ENCODE results near the gene GADD45GIP1.
"Not testable (repeated sequence)": the region's sequence is repeated elsewhere in the genome, so short reads cannot be mapped to it uniquely, and the experiment has no call there.

GADD45GIP1 gene

DNA sequence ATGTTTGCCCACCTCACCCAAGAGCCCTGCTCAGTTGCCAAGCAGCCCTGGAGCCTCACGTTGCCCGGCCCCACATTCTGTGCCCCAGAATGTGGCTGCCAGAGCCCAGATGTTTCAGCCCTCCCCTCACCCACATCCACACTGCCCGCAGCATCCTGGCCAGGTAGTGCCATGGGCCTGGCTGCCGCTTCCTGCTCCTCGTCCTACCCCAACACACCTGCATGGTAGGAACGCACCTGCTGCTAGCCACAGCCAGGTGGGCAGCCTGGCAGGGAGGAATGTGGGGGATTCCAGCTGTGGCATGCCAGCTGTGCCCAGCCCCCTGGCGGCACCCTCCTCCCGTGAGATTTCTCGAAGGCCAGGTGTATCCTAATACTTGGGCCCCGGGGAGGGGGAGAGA, 30.8 kb upstream of the GADD45GIP1 start:
- DNase-seq = no peak

DNA sequence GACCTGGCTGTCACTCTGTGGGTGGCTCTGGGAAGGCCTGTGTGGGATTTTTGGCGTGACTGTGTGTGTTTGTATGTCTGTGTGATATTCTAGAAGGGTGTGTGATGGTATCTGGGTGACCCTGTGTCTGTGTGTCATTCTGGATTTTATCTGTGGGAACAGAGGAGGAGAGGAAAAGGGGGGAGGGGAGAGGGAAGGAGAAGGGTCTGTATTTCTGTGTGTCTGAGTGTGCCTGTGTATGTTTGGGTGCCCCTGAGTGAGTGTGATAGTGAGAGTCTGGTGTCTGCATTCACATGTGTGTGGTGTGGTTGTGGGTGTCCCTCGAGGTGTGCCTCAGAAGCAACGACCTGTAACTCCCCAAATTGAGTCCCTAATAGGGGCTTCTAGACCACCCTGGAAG, 30.2 kb upstream of the GADD45GIP1 start:
- DNase-seq = no peak

DNA sequence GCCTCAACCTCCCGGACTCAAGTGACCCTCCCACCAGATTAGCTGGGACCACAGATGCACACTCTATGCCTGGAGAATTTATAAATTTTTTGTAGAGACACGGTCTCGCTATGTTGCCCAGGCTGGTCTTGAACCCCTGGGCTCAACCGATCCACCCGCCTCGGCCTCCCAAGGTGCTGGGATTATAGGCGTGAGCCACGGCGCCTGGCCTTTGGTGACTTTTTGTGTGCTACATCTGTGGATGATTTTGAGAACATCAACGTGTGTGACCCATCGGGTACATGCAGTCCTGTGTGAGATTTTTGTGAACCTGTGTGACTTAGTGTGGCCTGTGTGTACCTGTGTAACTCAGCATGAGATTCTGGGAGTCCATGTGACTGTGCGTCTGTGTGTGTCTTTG, 29.7 kb upstream of the GADD45GIP1 start:
- DNase-seq = no peak

DNA sequence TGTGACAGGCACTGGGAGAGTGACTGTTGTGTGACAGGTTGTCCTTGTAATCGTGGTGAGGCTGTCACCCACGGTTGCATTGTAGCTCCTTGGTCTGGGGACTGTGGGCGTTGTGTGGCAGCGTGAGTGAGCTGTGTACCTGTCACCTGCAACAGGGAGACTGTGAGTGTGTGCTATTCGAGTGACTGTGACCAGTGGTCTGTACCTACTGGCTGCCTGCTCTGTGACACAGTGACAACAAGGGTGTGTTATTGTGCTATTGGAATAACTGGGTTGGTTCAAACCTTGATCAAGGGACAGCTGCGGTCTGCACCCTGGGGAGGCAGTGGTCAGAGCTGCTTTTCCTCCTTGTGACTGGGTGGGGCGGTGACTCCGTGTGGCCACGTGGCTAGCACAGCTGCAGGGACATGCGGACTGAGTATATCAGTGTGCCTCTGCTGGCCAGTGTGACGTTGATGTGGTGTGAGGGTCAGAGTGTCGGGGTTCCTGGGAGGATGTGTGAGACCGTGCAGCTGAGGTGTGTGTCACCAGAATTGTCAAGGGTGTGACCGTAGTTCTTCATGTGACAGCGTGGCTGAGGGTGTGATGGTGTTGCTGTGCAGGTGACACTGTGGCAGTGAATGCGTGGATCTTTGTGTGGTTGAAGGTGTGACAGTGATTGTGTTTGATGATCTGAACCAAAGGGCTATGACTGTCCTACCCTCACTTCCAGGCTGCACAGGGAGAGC, 28.2 kb upstream of the GADD45GIP1 start:
- DNase-seq = no peak

DNA sequence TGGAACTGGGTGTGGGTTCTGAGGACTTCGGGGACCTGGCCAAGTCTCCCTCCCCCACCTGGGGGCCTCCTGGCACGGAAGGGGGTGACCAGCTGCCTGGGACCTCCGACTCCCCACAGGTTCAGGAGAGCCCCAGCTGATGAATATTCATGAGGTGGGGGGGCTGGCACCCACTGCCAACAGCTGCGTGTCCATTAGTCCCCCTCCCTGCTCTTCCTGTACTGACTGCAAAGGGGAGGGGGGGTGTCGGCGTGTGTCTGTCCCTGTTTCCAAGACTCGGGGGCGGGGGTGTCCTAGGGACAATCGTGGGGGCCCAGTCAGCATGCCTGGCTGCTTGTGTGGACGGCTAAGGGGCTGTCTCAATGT, 27.6 kb upstream of the GADD45GIP1 start:
- no peak for DNase-seq

DNA sequence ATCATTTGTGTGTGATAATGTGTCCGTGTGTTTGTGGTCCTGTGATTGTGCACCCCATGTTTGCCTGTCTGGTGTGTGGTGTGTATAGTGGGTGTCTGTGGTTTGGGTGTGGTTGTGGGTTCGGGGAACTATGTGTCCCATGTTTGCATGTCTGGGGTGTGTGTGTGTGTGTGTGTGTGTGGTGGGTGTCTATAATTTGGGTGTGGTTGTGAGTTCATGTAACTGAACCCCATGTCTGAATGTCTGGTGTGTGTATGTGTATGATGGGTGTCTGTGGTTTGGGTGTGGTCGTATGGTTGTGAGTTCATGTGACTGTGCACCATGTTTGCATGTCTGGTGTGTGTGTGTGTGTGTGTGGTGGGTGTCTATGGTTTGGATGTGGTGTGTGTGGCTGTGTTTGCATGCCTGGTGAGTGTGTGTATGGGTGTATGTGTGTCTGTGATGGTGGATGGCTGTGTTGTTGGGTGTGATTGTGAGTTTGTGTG, 27.2 kb upstream of the GADD45GIP1 start:
- no peak for DNase-seq

DNA sequence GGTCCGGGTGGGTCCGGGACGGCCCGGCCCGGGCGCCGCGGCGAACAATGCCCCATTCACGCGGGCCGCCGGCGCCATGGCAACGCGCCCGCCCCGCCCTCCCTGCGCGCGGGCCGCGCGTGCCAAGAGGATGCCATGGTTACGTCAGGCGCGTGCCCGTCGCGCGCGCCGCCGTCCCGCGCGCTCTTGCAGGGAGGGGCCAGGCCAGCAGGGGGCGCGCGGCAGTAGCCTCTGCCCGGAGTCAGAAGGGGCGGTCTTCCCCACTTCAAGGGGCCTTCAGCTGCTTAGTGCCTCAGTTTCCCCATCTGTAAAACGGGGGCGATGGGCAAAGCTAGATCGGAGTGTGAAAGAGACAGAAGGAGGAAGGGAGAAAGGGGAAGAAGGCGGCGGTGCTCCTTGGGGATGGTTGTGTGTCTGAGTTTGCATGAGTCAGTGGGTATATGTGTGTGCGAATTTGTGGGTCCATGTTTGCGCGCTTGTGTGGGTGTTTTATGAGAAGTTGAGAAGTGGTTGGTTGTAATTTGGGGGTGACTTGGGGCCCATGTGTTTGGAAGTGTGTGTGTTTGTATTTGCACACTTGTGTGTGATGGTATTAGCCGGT, 26.6 kb upstream of the GADD45GIP1 start:
- DNase-seq = peak; percentile 85

DNA sequence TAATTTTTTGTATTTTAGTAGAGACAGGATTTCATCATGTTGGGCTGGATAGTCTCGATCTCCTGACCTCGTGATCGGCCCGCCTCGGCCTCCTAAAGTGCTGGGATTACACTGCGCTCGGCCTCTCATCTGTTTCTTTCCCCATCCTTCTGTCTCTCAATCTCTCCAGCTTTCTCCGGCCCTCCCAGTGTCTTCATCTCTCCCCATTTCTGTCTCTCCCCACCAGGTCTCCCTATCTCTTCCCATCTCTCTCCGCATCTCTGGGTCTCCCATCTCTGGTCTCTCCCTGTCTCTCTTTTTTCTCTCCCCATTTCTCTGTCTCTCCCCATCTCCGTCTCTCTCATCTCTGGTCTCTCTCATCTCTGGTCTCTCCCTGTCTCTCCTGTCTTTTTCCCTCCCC, 26.1 kb upstream of the GADD45GIP1 start:
- no peak for DNase-seq

DNA sequence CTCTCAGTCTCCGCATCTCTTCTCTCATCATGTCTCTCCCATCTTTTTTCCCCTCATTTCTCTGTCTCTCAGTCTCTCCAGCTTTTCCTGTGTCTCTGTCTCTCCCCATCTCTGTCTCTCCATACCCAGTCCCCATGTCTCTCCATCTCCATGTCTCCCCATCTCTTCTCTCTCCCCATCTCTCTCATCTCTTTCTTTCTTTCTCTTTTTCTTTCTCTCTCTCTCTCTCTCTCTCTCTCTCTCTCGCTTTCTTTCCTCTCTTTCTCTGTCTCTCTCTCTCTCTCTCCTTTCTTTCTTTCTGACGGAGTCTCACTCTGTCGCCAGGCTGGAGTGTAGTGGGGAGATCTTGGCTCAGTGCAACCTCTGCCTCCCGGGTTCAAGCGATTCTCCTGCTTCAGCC, 25.6 kb upstream of the GADD45GIP1 start:
- DNase-seq = no peak

DNA sequence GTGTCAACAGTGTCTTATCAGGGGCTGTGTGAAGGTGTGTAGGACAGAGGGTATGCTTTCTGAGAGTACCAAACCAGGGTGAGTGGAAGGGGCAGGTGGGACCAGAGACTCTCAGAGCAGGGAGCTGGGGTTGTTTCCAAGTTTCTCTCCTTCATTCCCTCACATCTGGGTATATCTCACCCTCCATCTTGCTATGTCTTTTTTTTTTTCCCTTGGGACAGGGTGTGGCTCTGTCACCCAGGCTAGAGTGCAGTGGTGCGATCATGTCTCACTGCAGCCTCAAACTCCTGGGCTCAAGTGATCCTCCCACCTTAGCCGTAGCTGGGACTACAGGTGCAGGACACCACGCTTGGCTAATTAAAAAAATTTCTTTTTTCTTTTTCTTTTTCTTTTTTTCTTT, 23.0 kb upstream of the GADD45GIP1 start:
- DNase-seq = no peak

DNA sequence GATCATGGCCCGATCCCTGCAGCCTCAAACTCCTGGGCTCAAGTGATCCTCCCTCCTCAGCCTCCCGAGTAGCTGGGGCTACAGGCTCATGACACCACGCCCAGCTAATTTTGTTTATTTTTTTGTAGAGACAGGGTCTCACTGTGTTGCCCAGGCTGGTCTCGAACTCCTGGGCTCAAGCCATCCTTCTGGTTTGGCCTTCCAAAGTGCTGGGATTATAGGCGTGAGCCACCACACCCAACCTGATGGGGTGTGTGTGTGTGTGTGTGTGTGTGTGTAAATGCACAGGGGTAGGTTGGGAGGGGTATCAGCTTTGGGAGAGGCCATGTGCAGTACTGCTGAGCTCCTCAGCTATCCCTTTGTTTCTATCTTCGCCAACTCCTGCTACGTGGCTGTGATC, 19.1 kb upstream of the GADD45GIP1 start:
- DNase-seq = not testable (repeated sequence)

DNA sequence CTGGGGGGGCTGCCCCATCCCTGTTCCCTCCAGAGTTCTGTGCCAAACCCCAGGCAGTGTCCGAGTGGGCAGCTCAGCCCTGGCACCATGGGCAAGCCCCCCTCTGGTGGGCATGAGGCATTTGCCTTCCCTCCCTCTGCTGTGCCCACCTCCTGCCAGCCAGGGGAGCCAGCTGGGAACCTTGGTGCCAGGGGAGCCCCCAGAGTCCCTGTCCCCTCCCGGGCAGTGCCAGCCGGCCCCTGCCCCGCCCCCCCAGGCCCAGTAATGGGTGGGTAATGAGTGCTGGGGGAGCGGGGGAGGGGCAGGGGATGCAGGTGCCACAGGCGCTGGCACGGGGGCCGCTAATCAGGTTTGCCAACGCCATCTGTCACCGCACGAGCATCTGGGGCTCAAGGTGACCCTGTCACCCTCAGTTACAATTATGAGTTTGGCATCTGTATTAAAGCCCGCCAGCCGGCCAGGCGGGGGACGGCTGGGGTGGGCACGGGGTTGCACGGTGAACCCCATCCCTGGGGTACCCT, 18.3 kb upstream of the GADD45GIP1 start:
- DNase-seq = no peak

DNA sequence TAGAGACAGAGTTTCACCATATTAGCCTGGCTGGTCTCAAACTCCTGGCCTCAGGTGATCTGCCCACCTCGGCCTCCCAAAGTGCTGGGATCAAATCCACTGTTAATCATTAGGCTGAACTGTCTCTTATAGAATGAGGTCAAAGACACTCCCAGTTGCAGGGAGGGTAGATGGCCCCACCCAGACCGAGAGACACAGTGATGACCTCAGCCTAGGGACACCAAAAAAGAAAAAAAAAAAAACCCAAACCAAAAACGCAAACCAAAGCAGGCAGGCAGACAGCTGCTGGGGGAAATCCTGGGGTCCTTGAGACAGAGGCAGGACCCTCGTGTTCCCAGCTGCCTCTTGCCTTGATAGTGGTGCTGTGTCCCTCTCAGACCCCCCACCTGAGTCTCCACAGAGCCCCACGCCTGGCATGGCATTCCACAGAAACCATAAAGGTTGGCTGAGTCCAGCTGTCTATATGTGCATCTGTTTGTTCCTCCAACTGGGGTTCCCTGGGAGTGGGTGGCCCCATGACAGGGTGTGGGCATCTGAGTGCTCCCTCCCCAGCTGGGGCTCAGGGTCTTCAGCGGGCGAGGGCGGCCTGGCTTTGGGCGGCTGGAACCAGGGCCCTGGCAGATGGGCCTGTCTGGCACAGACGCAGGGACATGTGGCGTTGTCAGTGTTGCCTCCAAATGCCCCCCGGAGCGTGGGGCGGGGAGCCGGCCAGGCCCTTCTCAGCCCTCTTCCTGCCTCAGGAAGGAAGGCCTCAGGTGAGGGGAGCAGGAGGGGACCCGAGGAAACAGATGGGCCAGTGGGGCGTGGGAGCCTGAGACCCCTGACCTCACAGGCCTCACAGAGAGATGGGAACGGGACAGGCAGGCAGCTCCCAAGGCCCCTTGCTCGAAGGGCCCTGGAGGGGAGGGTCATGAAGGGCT, 17.5 kb upstream of the GADD45GIP1 start:
- DNase-seq = no peak

DNA sequence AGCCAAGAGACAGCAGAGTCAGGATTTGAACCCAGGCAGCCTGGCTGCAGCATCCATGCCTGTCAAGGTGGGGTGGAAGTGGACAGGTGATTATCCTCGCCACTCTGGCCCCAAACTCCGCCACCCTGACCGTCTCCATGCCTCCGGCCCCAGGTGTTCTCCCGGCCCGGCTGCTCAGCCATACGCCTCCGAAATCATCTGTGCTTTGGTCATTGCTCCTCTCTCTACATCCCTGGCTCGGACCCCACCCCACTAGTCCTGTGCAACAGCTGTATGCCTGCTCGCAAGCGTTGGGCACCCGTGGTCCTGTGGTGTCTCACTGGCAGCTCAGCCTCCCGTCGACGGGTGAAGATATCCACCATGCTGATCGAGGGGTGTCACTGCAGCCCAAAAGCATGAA, 16.2 kb upstream of the GADD45GIP1 start:
- no peak for DNase-seq

DNA sequence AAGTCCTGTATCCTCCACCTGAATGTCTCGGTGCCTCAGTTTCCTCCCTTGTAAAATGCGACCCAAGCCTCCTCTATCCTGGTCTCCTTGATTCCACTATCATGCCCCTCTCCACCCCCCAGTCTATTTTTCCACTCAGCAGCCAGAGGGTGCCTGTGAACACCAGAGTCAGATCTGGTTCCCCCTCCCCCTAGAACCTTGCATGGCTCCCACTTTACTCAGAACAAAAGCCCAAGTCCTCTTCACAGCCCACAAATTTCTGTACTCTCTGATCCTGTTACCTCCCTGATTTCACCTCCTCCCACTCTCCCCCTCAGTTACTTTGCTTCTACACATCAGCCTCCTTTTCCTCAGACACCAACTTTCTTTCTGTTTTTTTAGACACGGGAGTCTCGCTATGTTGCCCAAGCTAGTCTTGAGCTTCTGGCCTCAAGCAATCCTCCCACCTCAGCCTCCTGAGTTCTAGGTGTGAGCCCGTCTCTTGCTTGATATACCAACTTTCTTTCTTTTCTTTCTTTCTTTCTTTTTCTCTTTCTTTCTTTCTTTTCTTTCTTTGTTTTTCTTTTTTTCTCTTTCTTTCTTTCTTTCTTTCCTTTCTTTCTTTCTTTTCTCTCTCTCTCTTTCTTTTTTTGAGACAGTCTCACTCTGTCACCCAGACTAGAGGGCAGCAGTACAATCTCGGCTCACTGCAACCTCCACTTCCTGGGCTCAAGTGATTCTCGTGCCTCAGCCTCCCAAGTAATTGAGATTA, 13.2 kb upstream of the GADD45GIP1 start:
- no peak for DNase-seq

DNA sequence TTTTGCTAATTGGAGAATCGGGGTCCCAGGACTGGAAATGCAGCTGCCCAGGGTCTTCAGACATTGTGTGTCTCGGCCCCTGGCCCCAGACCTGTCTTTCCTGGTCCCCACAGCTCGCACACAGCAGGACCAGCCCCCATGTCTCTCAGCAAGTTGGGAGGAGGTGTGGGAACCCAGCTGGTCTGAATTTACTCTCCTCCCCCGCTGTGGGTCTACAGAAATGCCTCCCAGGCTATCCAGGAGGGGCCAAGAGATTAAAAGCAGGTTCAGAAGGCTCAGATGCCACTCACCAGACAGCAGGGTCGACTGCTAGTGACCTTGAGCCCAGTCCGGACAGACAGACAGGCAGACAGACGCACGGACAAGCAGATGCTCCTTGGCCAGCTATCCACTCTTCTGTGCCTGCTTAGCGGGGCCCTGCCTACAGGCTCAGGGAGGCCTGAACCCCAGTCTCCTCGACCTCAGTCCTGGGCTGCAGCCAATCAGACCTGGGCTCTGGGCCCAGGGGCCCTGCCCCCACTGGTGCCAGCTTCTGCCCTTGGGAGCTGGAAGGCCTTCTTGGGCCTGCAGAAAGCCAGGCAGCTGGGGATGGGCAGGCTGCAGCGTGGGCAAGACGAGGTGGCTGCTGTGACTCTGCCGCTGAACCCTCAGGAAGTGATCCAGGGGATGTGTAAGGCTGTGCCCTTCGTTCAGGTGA, 12.4 kb upstream of the GADD45GIP1 start, which contains the start of gene DAND5:
Gene DAND5 (plus strand): TSS at position 285 of the 697 bp plus-strand sequence. CDS start 85 bp downstream, at position 370.
- no peak for DNase-seq

DNA sequence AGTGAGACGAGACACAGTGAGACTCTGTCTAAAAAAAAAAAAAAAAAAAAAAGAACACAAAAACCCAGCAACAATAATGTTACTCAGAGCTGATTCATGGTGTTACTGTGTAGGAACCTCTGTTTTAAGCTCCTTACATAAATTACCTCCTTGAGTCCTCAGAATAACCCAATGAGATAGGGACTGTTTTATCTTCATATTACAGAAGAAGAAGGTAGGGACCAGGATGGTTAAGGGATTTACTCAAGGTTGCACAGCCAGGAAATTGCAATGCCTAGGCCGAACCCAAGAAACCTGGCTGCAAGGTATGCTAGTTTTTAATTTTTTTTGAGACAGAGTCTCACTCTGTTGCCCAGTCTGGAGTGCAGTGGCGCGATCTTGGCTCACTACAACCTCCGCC, 10.9 kb upstream of the GADD45GIP1 start:
- DNase-seq = no peak

DNA sequence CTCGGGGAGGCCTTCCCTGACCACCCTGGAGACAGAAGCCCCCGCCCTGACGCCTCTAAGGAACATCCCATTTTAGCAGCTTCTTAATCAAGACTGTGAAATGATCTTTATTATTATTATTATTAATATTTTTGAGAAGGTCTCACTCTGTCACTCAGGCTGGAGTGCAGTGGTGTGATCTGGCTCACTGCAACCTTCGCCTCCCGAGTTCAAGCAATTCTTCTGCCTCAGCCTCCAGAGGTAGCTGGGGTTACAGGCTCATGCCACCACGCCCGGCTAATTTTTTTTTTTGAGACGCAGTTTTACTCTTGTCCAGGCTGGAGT, 8.8 kb upstream of the GADD45GIP1 start:
- DNase-seq = no peak

DNA sequence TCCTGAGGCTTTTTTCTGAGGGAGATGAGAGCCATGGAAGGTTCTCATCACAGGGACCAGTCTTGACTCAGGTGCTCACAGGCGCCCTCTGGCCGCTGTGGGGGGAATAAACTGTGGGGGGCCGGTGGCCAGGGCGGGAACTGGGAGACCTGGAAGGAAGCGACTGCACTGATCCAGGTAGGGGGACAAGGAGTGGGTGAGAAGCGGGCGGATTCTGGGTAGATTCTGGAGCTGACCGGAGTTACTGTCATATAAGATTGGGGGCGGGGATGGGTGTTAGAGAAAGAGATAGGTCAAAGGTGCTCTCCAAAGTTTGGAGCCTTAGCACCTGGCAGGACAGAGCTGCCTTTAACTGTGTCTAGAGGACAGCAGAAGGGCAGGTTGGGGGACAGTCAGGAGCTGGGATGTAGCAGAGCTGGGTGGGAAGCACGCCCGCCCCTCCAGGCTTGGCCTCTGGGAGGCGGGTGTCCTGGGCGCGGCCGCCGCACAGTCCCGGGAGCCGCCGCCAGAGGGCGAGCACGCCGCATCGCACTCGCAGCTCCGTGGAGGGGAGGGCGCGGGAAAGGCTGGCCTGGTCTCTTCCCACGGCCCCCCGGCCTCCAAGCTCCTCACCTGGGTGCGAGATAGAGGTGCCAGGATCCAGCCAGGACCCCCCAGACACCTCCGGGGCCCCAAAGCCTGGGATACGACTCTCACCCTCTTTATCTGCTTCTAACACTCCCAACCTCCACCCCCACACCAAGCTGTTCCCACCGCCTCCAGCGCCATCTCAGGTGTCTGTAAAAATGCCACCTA, 8.2 kb upstream of the GADD45GIP1 start:
- DNase-seq = peak; percentile 85

DNA sequence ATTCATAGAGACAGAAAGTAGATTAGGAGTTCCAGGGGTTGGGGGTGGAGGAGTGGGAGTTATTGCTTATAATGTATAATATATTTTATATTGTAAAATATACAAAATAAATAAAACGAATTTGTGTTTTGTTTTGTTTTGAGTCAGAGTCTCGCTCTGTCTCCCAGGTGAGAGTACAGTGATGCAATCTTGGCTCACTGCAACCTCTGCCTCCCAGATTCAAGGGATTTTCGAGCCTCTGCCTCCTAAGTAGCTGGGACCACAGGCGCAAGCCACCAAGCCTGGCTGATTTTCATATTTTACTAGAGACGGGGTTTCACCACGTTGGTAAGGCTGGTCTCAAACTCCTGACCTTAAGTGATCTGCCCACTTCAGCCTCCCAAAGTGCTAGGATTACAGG, 2.5 kb upstream of the GADD45GIP1 start:
- DNase-seq = no peak

DNA sequence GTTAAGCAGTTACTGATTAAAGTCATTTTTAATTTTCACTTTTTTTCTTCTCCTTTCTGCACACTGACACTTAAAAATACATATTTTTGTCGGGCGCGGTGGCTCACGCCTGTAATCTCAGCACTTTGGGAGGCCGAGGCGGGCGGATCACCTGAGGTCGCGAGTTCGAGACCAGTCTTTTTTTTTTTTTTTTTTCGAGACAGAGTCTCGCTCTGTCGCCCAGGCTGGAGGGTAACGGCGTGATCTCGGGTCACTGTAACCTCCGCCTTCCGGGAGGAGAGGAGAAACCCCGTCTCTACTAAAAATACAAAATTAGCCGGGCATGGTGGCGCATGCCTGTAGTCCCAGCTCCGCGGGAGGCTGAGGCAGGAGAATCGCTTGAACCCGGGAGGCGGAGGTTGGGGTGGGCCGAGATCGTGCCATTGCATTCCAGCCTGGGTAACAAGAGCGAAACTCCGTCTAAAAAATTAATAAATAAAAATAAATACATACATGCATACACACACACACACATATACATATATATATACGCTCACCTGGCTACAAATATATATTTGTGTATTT, 448 bp upstream of the GADD45GIP1 start:
- not testable (repeated sequence) for DNase-seq
